Measurements from ENCODE around the gene COA6.

DNA sequence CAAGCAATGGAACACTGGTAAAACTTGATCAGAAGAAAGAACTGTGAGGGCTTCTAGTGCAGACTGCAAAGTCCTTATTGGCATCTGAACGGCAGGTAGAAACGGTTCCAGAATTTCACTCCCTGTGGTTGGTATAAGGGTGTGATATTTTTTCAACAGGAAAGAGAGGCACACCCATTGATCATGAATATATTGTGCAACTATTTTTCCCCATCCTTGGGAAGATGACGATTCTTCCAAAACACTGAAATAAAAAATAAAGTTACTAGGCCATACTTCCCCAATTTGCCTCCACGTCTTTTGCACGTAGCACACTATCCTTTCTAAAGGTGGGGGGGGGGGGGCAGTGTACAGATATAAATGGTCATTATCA is 56.2 kb downstream of the COA6 start:
- TF ChIP-seq YY1 (IDR thresholded peaks at IDR 0.05; ENCODE audit: low read depth, low read length) (no peak), MTA3 (IDR thresholded peaks at IDR 0.05; ENCODE audit: borderline replicate concordance, low read length) (no peak), EP300 (IDR thresholded peaks at IDR 0.05; ENCODE audit: borderline replicate concordance in 1 of 2, control insufficient read depth in 1 of 2, low read depth in 2 of 2, low read length in 2 of 2) (no peak), SREBF2 (IDR thresholded peaks at IDR 0.05; ENCODE audit: low read length) (no peak), RAD21 (IDR thresholded peaks at IDR 0.05; ENCODE audit: insufficient read depth, low read depth, low read length) (no peak), E2F8 (IDR thresholded peaks at IDR 0.05; ENCODE audit: low read depth, partially characterized antibody) (no peak), EZH2 (IDR thresholded peaks at IDR 0.05; ENCODE audit: borderline replicate concordance, control insufficient read depth, low read depth, low read length) (no peak), SMC3 (IDR thresholded peaks at IDR 0.05; ENCODE audit: borderline replicate concordance, low read length) (no peak), CTCF (IDR thresholded peaks at IDR 0.05 in 2 of 3, conservative IDR thresholded peaks at IDR 0.05 in 1 of 3; ENCODE audit: control insufficient read depth in 2 of 3, extremely low read depth in 1 of 3, insufficient read depth in 1 of 3, low read depth in 3 of 3, low read length in 3 of 3) (no peak), PML (IDR thresholded peaks at IDR 0.05; ENCODE audit: low read length) (no peak), GABPA (IDR thresholded peaks at IDR 0.05; ENCODE audit: low read depth) (no peak)
- TF ChIP-seq, protein P1, sequence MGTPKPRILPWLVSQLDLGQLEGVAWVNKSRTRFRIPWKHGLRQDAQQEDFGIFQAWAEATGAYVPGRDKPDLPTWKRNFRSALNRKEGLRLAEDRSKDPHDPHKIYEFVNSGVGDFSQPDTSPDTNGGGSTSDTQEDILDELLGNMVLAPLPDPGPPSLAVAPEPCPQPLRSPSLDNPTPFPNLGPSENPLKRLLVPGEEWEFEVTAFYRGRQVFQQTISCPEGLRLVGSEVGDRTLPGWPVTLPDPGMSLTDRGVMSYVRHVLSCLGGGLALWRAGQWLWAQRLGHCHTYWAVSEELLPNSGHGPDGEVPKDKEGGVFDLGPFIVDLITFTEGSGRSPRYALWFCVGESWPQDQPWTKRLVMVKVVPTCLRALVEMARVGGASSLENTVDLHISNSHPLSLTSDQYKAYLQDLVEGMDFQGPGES (IDR thresholded peaks at IDR 0.05) = no peak

Data from GM12878 (cell line).